Skeletal muscle tissue (tissue), 4 donors: ENCODE data around the gene CEPT1. TPM values are rescaled to one million over a fixed set of nuclear protein-coding genes. Genes with fewer than 3 reads are reported as not detected.

ENCODE experiments used
- H3K27ac ChIP-seq: one replicate; pipeline ENCODE4 v1.7.0; 2013; ENCODE audit warnings: mild to moderate bottlenecking, low read depth, low read length, inconsistent platforms
- H3K27me3 ChIP-seq, 3 donors: one replicate each; pipeline ENCODE4 v1.7.0; 2013; ENCODE audit warnings: low read length in 3 of 3; ENCODE audit not compliant: control insufficient read depth in 3 of 3, insufficient read depth in 3 of 3
- H3K36me3 ChIP-seq, 3 donors: one replicate each; pipeline ENCODE4 v1.7.0; 2013; ENCODE audit warnings: low read length in 3 of 3; ENCODE audit not compliant: control insufficient read depth in 3 of 3, insufficient read depth in 3 of 3
- H3K4me1 ChIP-seq, 3 donors: one replicate each; pipeline ENCODE4 v1.7.0; 2013; ENCODE audit warnings: low read length in 3 of 3, mild to moderate bottlenecking in 3 of 3; ENCODE audit not compliant: control insufficient read depth in 3 of 3, insufficient read depth in 3 of 3
- H3K4me3 ChIP-seq, 3 donors: one replicate each; pipeline ENCODE4 v1.7.0; 2013; ENCODE audit warnings: low read length in 3 of 3
- H3K9ac ChIP-seq, 3 donors: one replicate each; pipeline ENCODE4 v1.7.0; 2013; ENCODE audit warnings: low read length in 3 of 3, mild to moderate bottlenecking in 3 of 3, moderate library complexity in 2 of 3, low read depth in 1 of 3
- H3K9me3 ChIP-seq, 3 donors: one replicate each; pipeline ENCODE4 v1.7.0; 2013; ENCODE audit warnings: low read length in 3 of 3; ENCODE audit not compliant: control insufficient read depth in 3 of 3
- total RNA-seq: library from RNA; depleted of rRNA; stranded (reverse); fragments of >200 nt; gene quantifications from one replicate; pipeline ENCODE4 v1.2.3, GENCODE V29; 2014
- donor health status: Osteomylitis.

The CEPT1 gene
- total RNA-seq, 1 donor from 2014 or later, result 54.3 TPM

- Histone ChIP-seq H3K36me3 (peaks cover 3 to 24% (median 23%) of the 10 kb centered on the region in 3 donors), H3K27ac (no peak overlapping the region), H3K27me3 (no peaks in the 10 kb centered on the region), H3K4me1 (peaks cover under 1 to 17% (median 14%) of the 10 kb centered on the region in 3 donors), H3K9ac (no peak overlapping the region), H3K9me3 (no peaks in the 10 kb centered on the region), H3K4me3 (no peak overlapping the region)
Measured at GRCh38 chr1:111145963-111146768, 6.1 kb downstream of the CEPT1 start.

- Histone ChIP-seq H3K36me3 (peaks cover 4 to 27% (median 25%) of the 10 kb centered on the region in 3 donors), H3K9ac (no peak overlapping the region), H3K4me1 (peaks cover 0 to 7% (median 4%) of the 10 kb centered on the region in 3 donors), H3K4me3 (no peak overlapping the region), H3K9me3 (no peaks in the 10 kb centered on the region), H3K27me3 (no peaks in the 10 kb centered on the region), H3K27ac (no peak overlapping the region)
Measured at GRCh38 chr1:111147948-111148347, 7.9 kb downstream of the CEPT1 start.

- H3K9me3 ChIP-seq, result no peaks in the 10 kb centered on the region
- H3K27me3 ChIP-seq, result no peaks in the 10 kb centered on the region
- peaks cover 0 to 4% (median 4%) of the 10 kb centered on the region in 3 donors for H3K4me1 ChIP-seq
- no peak overlapping the region for H3K27ac ChIP-seq
- H3K36me3 ChIP-seq, result peaks cover 8 to 31% (median 30%) of the 10 kb centered on the region in 3 donors
- peak overlapping the region in 1 of 3 donors; percentile 37 for H3K9ac ChIP-seq
- H3K4me3 ChIP-seq, result no peak overlapping the region
Measured at GRCh38 chr1:111148376-111148881, 8.4 kb downstream of the CEPT1 start.

- Histone ChIP-seq H3K36me3 (peaks cover 10 to 35% (median 32%) of the 10 kb centered on the region in 3 donors), H3K9ac (no peak overlapping the region), H3K27ac (no peak overlapping the region), H3K4me3 (no peak overlapping the region), H3K4me1 (peaks cover 0 to 4% (median 0%) of the 10 kb centered on the region in 3 donors), H3K27me3 (no peaks in the 10 kb centered on the region), H3K9me3 (no peaks in the 10 kb centered on the region)
Measured at GRCh38 chr1:111151838-111152237, 11.8 kb downstream of the CEPT1 start.

GRCh38 chr1:111154021-111154999 is 14.3 kb downstream of the CEPT1 start:
- H3K27ac ChIP-seq, result no peak overlapping the region
- no peaks in the 10 kb centered on the region for H3K4me1 ChIP-seq
- H3K9me3 ChIP-seq, result no peaks in the 10 kb centered on the region
- no peak overlapping the region for H3K4me3 ChIP-seq
- peaks cover 10 to 24% (median 23%) of the 10 kb centered on the region in 3 donors for H3K36me3 ChIP-seq
- H3K27me3 ChIP-seq, result no peaks in the 10 kb centered on the region
- no peak overlapping the region for H3K9ac ChIP-seq

- no peaks in the 10 kb centered on the region for H3K27me3 ChIP-seq
- H3K9me3 ChIP-seq, result no peaks in the 10 kb centered on the region
- no peak overlapping the region for H3K27ac ChIP-seq
- H3K4me1 ChIP-seq, result no peaks in the 10 kb centered on the region
- peaks cover 7 to 19% (median 17%) of the 10 kb centered on the region in 3 donors for H3K36me3 ChIP-seq
- H3K4me3 ChIP-seq, result no peak overlapping the region
- H3K9ac ChIP-seq, result no peak overlapping the region
Measured at GRCh38 chr1:111157431-111157830, 17.4 kb downstream of the CEPT1 start.

- H3K36me3 ChIP-seq, result peaks cover 0 to 18% (median 8%) of the 10 kb centered on the region in 3 donors
Measured at GRCh38 chr1:111161843-111162487, 21.9 kb downstream of the CEPT1 start.

GRCh38 chr1:111162488-111162880 is 22.5 kb downstream of the CEPT1 start:
- Histone ChIP-seq H3K4me3 (no peak overlapping the region), H3K9me3 (no peaks in the 10 kb centered on the region), H3K4me1 (no peaks in the 10 kb centered on the region), H3K36me3 (peaks cover 0 to 18% (median 8%) of the 10 kb centered on the region in 3 donors), H3K27ac (no peak overlapping the region), H3K27me3 (no peaks in the 10 kb centered on the region), H3K9ac (no peak overlapping the region)

More at GRCh38 chr1:111161843-111162487, 21.9 kb downstream of the CEPT1 start:
- no peaks in the 10 kb centered on the region for H3K9me3 ChIP-seq
- no peaks in the 10 kb centered on the region for H3K4me1 ChIP-seq
- H3K27me3 ChIP-seq, result no peaks in the 10 kb centered on the region
- H3K27ac ChIP-seq, result no peak overlapping the region
- H3K4me3 ChIP-seq, result no peak overlapping the region
- no peak overlapping the region for H3K9ac ChIP-seq

GRCh38 chr1:111163363-111163762 is 23.3 kb downstream of the CEPT1 start:
- Histone ChIP-seq H3K36me3 (peaks cover 0 to 22% (median 11%) of the 10 kb centered on the region in 3 donors), H3K27ac (no peak overlapping the region), H3K27me3 (no peaks in the 10 kb centered on the region), H3K9me3 (no peaks in the 10 kb centered on the region), H3K4me3 (no peak overlapping the region), H3K9ac (no peak overlapping the region), H3K4me1 (no peaks in the 10 kb centered on the region)
